ENCODE data around the gene SUSD1.
A peak's percentile ranks its signal among the peaks of the same experiment; 100 is the strongest.
"Not testable (repeated sequence)": the region's sequence is repeated elsewhere in the genome, so short reads cannot be mapped to it uniquely, and the experiment has no call there.

SUSD1 gene

DNA sequence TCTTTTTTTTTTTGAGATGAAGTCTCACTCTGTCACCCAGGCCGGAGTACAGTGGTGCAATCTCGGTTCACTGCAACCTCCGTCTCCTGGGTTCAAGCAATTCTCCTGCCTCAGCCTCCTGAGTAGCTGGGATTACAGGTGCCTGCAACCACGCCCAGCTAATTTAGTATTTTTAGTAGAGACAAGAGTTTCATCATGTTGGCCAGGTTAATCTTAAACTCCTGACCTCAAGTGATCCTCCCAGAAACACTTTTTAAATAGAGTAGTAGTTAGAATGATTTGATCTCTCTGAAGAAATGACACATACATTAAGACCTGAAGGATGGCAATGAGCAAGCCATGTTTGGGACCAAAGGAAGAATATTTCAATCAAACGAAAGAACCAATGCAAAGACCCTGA lies 46.7 kb downstream of the SUSD1 start:
- not testable (repeated sequence) for DNase-seq

DNA sequence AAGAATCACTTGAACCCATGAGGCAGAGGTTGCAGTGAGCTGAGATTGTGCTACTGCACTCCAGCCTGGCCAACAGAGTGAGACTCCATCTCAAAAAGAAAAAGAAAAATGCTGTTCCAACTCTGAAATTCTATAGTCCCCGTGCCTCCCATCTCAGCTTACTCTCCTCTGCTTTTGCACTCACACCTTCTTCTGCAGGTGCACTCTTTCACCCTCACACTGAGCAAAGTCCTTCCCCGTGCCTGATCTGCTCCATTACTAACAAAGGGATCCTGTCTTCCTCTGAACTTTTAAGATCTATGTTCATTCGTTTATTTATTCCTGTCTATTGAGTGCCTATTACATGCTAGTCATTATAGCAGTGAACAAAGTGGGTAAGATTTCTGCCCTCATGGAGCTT lies 47.8 kb downstream of the SUSD1 start:
- no peak for DNase-seq

DNA sequence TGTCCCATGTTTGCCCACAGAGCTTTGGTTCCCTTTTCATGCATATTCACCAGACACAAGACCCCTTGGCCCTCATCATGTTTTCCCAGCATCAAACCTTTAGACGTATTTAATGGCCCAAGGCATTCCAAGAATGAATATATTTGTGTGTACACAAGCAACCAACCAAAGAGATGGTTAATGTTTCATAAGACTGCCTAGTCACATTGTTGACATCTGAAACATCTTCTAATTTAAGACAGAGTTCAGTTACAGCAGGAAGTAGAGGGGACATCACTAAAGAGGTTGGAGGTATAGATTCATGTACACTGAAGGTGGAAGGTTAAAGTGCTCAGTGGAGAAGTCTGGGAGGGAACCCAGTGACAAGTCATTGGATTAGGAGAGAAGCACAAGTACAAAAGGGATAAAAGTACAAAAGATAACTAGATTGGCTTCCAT lies 49.1 kb downstream of the SUSD1 start:
- DNase-seq = no peak

DNA sequence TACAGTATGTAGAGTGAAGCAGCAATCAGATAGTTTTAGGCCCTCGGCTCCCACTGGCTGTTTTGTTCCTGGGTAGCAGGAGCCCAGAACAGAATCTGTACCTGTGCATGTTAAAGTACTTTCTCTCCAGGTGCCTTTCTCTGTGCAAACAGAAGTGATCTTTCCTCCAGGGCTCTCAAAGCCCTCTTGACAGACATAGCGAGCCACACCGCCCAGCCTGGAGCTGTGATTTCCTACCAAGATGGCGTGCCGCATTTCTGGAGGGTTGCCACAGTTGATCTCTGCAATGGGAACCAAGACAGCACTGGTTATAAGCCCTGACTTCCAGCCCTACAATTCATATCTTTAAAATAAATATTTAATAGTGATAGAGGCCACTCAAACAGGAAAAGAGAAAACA lies 50.9 kb downstream of the SUSD1 start:
- DNase-seq = no peak

DNA sequence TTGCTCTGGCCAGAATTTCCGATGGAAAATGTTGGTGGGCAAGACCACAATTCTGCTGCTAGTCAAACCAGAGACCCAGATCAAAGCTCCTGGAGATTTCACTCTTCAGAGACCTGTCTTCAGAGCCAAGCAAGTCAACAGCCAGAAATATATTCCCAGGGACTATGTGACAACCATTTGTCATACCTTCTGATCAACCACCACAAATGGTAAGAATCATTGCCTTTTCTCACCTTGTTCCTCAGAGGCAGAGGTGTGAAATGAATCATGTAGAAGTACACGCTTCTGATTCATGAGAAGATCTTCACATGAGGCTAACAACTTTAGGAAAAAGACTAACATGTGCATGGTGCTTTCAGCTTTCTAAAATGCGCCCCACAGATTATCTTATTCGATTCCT lies 53.5 kb downstream of the SUSD1 start:
- no peak for DNase-seq

DNA sequence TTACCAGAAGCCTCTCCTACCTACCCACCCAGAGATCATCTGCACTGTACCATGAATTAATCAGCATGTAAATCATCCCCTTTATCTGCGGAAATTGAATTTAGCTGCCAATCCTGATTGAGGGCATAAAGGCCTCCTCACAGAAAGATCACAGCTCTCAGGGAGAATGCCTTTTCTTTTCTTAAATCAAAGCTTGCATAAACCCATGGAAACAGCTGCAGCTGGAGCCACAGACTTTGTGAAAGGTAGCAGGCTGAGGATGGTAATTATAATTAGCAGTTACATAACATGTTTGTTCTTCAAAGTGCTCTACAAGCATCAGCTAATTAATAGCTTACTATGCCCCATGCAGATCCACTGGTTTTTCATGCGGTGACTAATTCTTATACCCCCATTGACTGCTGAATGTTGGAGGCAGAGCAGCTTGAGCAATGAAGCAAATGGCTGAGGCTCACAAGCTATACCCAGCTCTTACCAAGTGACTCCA lies 54.6 kb downstream of the SUSD1 start:
- no peak for DNase-seq

DNA sequence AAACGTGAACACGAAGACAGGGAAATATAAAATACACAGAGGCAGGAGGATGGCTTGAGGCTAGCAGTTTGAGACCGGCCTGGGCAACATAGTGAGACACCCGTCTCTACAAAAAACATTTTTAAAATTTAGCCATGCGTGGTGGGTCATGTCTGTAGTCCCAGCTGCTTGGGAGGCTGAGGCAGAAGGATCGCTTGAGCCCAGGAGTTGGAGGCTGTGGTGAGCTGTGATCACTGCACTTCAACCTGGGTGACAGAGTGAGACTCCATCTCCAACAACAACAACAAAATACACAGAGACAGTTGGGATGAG lies 55.1 kb downstream of the SUSD1 start:
- DNase-seq = no peak

DNA sequence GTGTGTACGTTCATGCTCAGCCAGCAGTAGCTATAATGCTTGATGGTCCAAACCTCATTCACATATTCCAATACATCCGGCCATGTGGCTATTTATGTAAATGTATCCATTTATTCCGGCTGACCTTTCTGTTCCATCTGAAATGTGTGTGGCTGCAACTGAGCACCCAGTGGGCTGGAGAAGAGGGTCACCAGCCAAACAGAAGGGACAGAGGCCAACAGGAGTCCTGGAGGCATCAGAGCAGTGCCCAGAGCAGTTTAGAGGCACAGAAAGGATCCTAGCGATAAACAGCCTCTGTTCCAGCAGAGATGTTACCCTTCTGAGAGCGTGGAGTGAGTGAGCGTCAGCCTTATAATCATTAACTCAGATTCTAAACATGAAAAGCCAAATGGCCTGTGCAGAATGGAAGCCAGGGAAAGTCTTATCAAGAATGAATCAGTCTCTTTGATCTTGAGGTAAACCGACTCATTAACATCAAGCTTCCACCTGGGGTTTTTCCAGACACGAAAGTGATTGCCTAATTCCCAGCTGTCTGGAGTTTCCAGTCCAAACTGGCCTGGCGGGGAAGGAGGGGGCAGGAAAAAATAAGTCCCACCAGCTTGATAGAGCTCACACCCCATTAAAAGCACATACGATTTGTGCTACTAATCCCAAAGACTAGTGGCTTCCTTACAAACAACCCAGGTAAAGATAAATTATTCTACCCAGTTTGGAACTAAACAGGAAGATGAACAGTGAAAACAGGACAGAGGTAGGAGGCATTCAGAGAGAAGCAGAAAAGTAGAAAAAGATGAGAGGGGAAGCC lies 55.7 kb downstream of the SUSD1 start:
- DNase-seq = no peak

DNA sequence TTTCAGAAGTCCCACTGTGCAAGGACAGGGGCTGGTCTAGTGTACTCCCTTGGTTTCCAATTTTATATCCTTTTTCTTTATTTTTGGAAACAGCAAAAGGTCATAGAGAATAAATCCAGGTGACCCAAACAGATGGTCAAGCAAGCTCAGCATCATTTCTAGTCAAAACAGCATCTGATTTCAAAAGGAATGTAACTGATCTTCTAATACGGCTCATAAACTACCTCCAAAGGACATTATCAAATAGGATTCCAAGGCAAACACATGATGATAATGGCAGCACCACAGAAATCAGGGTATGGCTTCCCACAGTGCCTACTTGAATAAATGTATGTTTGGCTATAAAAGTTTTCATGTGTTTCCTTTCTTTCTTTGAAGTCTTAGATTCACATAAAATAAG lies 57.1 kb downstream of the SUSD1 start:
- DNase-seq = no peak

DNA sequence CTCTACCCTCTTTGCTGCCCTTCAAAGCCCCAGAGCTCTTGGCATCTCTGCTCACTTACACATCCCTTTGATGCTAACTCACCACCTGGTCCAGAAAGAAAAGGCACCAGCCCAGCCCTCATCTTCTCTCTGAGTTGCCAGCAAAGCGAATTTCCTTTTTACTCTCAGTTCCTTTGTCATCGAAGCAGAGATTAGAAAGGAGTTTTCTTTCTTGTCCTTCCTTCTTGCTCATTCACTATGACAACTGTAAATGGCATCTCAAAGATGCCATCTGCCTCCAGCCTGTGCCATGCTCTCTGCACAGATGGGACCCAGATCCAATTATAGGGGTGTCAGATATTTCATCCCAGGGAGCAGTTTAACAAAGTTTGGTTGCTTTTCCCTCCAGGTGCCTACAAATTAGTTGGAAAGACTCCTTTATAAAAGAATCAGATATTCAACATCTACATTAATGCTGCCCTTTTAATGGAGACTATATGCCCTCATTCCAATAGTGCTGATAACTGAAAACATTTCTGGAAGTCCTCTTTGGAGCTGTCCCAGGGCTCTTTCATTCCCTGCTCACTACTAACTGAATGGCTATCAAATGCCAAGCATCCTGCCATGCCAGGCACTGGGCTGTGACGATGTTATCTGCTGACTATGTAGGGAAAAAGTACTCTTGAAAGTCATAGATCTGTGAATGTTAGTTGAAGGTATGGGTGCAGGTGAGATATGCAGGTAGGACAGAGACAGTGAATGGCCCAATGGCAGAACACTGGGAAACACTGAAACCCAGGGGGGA lies 58.9 kb downstream of the SUSD1 start:
- DNase-seq = no peak

DNA sequence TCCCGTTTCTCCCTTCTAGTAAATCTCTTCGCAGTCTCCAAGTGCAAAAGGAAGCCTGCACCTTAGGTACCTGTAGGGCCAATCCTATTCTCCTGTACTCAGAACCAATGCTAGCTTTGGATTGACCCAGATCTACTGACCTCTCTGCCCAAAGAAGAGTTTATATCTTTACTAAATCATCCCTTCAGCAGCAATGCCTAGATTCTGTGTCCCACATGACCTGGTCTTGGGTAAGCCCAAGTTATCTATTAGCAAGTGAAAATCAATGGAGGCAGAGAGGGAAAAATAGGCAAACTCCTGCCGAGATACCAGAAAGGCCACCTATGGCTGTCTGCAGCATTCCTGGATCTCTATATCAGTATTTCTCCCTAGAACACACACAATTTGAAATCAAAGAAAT lies 60.0 kb downstream of the SUSD1 start:
- DNase-seq = no peak

DNA sequence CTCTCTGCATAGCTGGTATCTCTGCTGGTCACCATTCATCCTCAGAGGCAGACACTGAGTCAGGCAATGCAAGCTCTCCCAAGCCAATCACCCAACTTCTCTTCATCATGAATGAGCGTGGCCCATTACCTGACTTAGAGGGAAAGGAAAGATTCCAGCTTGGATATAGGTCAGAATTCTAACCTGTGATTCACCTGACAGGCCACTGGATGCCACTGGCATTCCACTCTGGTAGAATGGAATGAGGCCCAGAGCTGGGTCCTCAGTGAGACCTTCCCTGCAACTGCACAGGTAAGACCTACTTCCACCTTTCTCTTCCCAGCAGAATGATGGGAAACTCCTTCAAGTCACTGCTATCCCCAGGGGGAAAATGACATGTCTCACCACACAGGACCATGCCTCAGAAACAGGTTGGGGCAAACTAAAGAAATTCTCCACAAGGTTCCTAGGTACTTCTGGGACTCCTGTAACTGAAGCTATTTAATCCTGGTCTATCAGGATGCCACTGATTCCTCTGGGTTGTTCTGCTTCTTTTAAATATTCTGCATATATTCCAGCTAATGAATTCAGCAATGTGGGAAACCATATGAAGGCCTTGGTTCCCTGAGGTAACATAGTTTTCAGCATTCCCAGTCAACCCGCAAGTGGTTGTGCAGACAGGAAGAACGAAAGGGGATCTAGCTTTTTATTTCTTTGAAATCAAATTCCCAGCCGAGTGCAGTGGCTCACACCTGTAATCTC lies 62.0 kb downstream of the SUSD1 start:
- DNase-seq = peak; percentile 42

DNA sequence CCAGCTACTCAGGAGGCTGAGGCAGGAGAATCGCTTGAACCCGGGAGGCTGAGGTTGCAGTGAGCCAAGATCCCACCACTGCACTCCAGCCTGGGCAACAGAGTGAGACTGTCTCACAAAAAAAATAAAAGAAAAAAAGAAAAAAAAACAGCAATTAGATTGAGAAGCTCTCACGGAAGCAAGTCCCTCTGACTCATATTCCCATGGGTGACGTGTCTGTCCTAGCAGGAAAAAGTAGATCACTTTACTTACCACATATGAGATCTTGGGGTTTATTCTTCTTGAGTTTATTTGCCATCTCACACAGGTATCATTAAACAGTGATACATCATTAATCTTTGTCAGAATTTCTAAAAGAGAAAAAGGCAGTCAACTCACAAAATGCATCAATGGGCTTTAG lies 62.6 kb downstream of the SUSD1 start:
- no peak for DNase-seq

DNA sequence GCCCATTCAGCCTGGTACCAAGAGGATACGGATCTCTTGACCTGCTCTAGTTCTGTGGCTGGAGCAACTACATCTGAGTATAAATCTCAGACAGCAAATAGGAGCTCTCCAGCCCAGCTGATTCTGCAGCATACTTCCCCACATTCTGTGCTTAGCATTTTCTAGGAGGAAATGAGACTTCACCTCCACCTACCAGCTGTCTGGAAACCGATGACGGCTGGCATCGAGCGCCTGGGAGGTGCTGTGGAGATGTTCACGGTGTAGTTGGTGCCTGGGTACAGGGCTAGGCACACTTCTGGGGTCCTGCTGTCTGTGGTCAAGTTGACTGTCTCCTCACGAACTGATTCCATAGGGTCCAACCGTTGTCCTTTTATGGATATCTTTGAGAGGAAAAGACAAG lies 63.6 kb downstream of the SUSD1 start:
- DNase-seq = no peak

DNA sequence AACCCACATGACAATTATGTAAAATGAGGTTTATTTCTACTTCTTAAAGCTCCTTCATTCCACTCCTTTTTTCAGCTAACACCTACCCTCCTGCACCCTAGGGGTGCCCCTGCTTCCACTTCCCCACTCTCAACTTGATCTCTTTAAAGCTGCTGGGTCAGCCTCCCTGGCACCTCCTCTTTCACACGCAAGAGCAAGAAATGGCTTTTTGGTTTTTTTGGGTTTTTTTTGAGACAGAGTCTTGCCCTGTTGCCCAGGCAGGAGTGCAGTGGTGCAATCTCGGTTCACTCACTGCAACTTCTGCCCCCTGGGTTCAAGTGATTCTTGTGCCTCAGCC lies 64.4 kb downstream of the SUSD1 start:
- no peak for DNase-seq

DNA sequence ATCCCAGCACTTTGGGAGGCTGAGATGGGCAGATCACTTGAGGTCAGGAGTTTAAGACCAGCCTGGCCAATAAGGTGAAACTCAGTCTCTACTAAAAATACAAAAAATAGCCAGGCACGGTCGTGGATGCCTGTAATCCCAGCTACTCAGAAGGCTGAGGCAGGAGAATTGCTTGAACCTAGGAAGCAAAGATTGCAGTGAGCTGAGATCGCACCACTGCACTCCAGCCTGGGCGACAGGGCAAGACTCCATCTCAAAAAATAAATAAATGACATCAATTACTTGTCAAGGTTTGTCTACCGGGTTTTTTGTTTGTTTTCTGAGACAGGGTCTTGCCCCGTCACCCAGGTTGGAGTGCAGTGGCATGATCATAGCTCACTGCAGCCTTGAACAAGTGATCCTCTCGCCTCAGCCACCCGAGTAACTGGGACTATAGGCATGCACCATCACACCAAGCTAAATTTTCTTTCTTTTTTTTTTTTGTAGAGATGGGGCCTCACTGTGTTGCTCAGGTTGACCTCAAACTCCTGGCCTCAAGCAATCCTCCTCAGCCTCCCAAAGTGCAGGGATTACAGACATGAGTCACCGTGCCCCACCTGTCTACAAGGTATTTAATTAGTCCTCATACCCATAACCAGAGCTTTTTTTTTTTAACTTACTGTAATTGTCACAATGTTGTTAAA lies 64.9 kb downstream of the SUSD1 start:
- DNase-seq = no peak

DNA sequence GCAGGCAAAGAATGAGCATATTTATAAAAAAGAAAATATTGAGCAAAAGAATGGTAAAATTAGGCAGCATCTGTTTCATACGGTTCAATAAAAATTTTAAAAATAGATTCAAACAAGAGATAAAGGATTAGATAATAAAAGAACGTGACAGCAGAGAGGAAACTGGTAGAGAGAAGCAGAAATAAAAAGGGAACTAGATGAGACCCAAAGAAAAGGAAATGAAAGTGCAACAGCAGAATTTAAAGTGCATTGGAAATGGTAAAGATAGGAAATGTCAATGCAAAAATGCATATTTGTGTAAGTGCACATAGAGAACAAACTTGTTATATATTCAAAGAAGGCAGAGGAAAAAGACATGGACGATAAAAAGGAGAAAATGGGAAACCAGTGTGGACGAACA lies 70.2 kb downstream of the SUSD1 start:
- no peak for DNase-seq

DNA sequence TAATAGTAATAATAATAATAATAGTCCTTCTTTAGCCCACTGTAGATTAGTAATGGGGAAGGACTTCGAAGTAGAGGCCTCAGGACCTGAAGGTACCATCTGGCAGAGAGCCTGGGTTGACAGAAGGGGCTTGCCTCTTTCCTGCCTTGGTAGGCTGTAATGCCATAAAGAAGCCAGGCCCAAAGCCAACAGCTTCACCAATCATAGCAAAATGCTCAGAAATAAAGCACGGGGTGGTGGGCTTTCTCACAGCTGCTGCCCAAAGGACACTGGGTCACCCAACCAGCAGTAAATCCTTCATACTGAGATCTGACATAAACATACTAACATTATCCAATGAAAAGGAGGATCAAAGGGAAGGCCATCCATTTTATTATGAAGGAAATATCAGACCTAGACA lies 70.7 kb downstream of the SUSD1 start:
- no peak for DNase-seq

DNA sequence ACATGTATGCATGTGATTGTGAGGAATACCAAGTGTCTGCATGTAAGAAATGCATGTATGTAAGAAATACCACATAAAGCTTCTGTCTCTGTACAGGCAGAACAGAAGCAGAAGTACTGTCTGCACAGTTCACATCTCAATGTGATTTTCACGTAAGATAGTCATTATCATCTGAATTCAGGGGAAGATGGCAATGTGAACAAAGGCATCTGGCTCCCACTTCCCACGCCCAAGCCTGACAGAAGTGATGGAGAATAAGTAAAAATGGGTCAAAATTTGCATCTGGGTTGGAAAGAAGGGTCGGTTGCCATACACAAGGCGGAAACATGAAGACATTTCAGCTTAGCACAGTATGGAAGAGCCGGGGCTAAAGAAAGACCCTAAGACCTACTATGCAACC lies 71.7 kb downstream of the SUSD1 start:
- DNase-seq = no peak

DNA sequence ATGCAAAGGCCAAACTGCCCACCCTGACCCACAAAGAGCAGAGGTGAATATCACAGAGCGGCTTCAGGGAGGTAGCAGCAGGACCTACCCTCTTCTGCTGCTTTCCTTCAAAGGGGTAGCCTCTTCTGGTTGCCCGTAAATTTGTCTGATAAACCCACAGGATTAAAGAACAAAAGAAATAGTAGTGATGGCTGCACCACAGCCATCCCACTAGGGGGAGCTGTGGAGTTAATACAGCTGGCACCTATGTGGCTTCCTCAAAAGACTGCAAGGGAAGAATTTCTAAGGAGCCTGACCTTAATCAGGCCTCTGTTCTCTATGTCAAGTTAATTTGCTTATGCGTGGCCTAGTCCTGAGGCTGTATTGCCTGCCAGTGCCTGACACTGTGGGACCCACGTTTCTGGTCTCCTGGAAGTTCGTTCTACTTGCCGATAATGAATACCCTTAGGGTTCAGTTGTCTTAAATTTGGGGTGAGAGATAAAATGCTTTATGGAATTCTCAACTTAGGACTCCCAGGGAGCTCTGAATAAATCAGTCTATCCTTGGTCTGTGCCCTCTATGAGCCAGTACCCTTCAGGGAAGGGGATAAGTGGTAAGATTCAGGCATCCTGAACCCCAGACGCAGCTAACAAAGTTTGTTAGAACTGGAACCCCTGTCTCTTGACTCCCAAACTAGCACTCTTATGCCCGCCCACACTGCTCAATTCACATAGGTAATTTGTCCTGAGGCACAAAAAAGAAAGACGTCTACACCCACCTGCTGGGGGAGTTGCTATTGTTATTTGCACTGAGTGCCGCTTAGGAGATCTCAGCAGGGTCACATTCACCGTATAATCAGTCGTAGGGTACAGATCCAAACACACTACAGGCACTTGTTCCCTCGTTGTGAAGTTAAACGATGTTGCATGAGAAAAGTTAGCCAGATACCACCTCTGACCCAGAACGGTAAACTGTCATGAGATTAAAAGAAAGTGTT lies 77.1 kb downstream of the SUSD1 start:
- DNase-seq = peak; percentile 79

DNA sequence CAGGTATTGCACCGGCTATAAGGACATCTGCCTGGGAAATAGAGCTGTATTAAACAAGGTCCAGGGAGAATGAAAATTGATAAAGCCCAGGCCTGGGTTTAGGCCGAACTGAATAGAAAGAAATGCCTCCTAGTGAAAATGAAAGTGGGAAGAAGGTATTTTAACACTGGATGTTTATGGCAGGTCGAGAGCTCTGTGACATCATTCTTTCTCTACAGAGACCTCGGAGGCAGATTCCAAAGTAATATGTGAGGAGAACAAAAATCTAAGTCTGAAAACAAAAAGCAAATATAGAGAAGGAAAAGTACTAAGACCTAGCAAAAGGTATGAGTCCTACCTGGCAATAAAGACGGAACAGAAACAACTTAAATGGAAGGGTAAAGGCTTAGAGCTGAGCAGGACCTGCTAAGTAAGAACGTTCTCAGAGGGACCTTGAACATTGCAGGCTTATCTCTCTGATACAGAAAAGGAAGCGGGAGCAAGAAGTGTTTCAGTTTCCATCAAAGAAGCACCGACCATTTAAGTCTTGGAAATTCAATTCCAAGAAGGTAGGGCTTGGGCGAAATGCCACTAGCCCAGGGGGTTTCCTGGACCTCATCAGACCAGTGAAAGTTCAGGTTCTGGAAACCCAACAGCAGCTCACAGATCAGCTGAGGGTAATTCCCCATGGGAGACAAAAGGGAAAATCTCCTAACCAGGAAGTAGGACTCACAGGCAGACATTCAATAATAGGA lies 80.0 kb downstream of the SUSD1 start:
- DNase-seq = no peak
